GM12892 (cell line): Measurements from ENCODE around the gene TEAD1.

Experiments used
- POLR2A ChIP-seq: IDR thresholded peaks from 2 replicates; pipeline ENCODE4 v1.6.1; 2011; ENCODE audit warnings: low read depth, low read length, control low read depth
- POLR2AphosphoS5 ChIP-seq: IDR thresholded peaks from 2 replicates; pipeline ENCODE4 v1.6.1; 2011; ENCODE audit warnings: low read depth, low read length, control low read depth
- TAF1 ChIP-seq: IDR thresholded peaks from 2 replicates; pipeline ENCODE4 v1.6.1; 2011; ENCODE audit warnings: low read depth, mild to moderate bottlenecking, control low read depth, low read length, borderline replicate concordance

DNA sequence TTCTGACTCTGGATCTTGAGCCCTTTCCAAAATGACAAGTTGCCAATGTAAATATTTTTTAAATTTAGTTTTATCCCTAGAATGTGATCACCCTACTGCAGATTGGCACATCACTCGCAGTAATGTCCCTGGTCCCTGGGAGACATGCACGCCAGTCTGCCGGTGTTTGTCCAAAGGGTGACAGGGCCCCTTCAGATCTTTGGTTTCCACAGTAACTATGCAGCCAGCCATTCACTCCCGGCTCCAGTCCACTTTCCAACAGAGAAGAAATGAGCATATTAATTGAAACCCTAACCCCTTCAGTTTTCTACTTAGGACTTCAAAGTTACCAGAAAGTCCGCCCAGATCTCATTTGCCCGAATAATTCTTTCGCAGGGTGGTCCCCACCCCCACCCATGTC lies 309.1 kb downstream of the TEAD1 start:
- TF ChIP-seq POLR2A (no peak), POLR2AphosphoS5 (no peak), TAF1 (no peak)
